Measurements from ENCODE around the gene NEURL1B.
A peak's percentile ranks its signal among the peaks of the same experiment; 100 is the strongest.

The NEURL1B gene

GRCh38 chr5:172683264-172683644, 42.2 kb downstream of the NEURL1B start:
- H3K36me3 ChIP-seq, result no peaks in the 10 kb centered on the region
- peaks cover 0 to 68% (median 42%) of the 10 kb centered on the region in 4 donors for H3K4me1 ChIP-seq
- H3K27ac ChIP-seq, result no peak overlapping the region
- H3K27me3 ChIP-seq, result no peaks in the 10 kb centered on the region
- no peak for TF ChIP-seq CTCF (IDR thresholded peaks at IDR 0.05)
- no peaks in the 10 kb centered on the region for H3K9me3 ChIP-seq
- no peak for DNase-seq
- H3K4me3 ChIP-seq, result no peak overlapping the region
- intact Hi-C loops (cut with DNase I; ENCODE audit: low total_unique reads), result no loop called here

DNA sequence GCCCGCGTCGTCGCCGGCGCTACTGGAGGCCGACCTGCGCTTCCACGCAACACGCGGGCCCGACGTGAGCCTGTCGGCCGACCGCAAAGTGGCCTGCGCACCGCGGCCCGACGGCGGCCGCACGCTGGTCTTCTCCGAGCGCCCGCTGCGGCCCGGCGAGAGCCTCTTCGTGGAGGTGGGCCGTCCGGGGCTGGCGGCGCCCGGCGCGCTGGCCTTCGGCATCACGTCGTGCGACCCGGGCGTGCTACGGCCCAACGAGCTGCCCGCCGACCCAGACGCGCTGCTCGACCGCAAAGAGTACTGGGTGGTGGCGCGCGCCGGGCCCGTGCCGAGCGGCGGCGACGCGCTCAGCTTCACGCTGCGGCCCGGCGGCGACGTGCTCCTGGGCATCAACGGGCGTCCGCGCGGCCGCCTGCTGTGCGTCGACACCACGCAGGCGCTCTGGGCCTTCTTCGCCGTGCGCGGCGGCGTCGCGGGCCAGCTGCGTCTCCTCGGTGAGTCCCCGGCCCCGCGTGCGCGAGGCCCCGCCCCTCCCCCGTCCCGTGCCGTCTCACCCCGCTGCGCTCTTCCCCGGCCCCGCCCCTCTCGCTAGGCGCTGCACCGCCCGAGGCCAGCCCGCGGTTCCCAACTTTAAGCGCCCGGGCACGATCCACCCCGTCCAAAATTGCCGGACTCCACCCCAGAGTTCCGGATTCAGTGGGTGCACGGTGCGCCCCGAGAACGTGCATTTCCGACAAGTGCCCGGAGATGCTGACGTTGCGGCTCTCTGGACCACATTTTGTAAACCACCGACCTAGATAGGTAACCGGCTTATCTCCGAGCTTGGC, 42.8 kb downstream of the NEURL1B start:
- DNase-seq, result no peak
- no peaks in the 10 kb centered on the region for H3K36me3 ChIP-seq
- no peak for TF ChIP-seq CTCF (IDR thresholded peaks at IDR 0.05)
- no peaks in the 10 kb centered on the region for H3K9me3 ChIP-seq
- no peak overlapping the region for H3K27ac ChIP-seq
- H3K27me3 ChIP-seq, result no peaks in the 10 kb centered on the region
- no peak overlapping the region for H3K4me3 ChIP-seq
- H3K4me1 ChIP-seq, result peaks cover 0 to 68% (median 45%) of the 10 kb centered on the region in 4 donors
- intact Hi-C loops (cut with DNase I; ENCODE audit: low total_unique reads), result no loop called here

DNA sequence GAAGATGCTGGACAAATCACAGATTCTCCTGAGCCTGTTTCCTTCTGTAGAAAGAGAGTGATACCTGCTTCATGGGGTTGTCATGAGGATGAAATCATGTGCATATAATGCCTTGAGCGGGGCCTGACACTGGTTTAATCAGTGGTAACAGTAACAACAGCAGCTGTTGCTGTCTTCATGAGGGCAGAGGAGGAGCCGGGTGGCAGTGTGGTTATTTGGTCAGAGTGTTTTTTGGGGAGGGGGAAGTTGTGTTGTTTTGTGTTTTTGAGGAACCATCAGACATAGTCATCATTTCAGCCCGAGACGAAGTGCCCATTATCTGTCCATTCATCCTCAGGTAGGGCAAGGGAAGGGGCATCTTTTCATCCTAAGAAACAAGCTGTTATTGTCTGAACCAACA, 44.0 kb downstream of the NEURL1B start:
- DNase-seq, result no peak
- intact Hi-C loops (cut with DNase I; ENCODE audit: low total_unique reads), result no loop called here
- Histone ChIP-seq H3K9me3 (no peaks in the 10 kb centered on the region), H3K27me3 (no peaks in the 10 kb centered on the region), H3K27ac (peak overlapping the region; percentile 52 to 69), H3K4me3 (no peak overlapping the region), H3K4me1 (peaks cover 0 to 68% (median 45%) of the 10 kb centered on the region in 4 donors), H3K36me3 (no peaks in the 10 kb centered on the region)
- TF ChIP-seq CTCF (IDR thresholded peaks at IDR 0.05), result no peak

DNA sequence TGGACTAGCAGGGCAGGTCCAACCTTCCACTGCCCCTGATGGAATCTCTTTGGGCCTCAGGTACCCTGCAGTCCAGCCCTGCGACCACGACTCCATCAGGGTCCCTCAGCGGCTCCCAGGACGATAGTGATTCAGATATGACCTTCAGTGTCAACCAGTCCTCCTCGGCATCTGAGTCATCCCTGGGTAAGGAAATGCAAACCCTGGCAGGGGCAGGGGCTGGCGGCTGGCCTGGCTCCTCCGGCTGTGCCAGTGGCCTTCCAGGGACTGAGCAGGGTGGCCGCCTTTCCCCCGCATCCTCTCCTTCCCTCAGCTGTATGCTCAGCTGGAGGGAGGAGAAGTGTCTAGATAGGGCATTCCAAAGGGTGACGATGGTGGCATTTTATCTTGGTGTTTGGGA, 45.0 kb downstream of the NEURL1B start:
- Histone ChIP-seq H3K36me3 (no peaks in the 10 kb centered on the region), H3K4me1 (peaks cover 0 to 74% (median 50%) of the 10 kb centered on the region in 4 donors), H3K27ac (peak overlapping the region; percentile 52 to 69), H3K27me3 (no peaks in the 10 kb centered on the region), H3K4me3 (no peak overlapping the region), H3K9me3 (no peaks in the 10 kb centered on the region)
- intact Hi-C loops (cut with DNase I; ENCODE audit: low total_unique reads), result no loop called here
- TF ChIP-seq CTCF (IDR thresholded peaks at IDR 0.05), result no peak
- peak; percentile 39 to 84 for DNase-seq

DNA sequence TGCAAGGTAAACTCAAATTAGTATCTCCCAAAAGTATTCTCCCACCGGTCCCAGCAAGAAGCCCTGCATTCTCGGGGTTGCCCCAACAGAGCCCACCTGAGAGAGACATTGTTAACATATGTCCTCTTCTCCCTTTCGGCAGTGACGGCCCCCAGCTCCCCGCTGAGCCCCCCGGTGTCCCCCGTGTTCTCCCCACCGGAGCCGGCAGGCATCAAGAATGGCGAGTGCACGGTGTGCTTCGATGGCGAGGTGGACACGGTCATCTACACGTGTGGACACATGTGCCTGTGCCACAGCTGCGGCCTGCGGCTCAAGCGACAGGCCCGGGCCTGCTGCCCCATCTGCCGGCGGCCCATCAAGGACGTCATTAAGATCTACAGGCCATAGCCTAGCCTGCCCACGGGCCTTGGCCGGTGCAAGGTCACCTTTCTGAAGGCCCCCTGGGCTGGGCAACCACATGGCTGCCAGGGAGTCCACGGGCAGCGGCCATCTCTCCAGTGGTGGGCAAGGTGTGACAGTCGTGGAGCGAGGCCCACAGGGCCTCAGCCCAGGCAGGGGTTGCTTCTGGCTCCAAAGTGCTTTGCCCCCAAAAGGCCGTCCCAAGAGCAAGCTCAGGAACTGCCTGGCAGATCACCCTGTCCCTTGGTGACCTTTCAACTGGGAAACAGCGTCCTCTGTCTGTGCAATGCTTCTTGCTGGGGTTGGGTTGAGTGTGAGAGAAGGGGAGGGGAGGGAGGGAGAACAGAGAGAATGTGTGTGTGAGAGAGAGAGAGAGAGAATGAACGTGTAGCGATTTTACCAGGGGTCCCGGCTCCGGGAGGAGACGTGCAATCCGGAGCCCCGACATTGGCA, 45.7 kb downstream of the NEURL1B start:
- no peak for DNase-seq
- no peaks in the 10 kb centered on the region for H3K9me3 ChIP-seq
- H3K36me3 ChIP-seq, result no peaks in the 10 kb centered on the region
- no peak for TF ChIP-seq CTCF (IDR thresholded peaks at IDR 0.05)
- H3K27ac ChIP-seq, result peak overlapping the region; percentile 52 to 69
- H3K4me3 ChIP-seq, result no peak overlapping the region
- H3K4me1 ChIP-seq, result peaks cover 0 to 74% (median 53%) of the 10 kb centered on the region in 4 donors
- intact Hi-C loops (cut with DNase I; ENCODE audit: low total_unique reads), result no loop called here
- H3K27me3 ChIP-seq, result no peaks in the 10 kb centered on the region
